Glutamatergic neuron (in vitro differentiated cells): Measurements from ENCODE around the gene QSOX1. TPM values are rescaled to one million over a fixed set of nuclear protein-coding genes. Genes with fewer than 3 reads are reported as not detected.

ENCODE experiments used
- DNase-seq: peaks from one replicate; pipeline ENCODE4 v3.0.0; 2022
- H3K27ac Mint-ChIP-seq: one replicate; pipeline ENCODE4 v1.8.0; 2020; ENCODE audit warnings: mild to moderate bottlenecking, mixed read lengths, inconsistent platforms; ENCODE audit not compliant: unreplicated experiment
- H3K27me3 Mint-ChIP-seq: one replicate; pipeline ENCODE4 v1.8.0; 2020; ENCODE audit warnings: mild to moderate bottlenecking, moderate library complexity, mixed read lengths, inconsistent platforms; ENCODE audit not compliant: unreplicated experiment
- H3K36me3 Mint-ChIP-seq: one replicate; pipeline ENCODE4 v1.8.0; 2020; ENCODE audit warnings: mild to moderate bottlenecking, mixed read lengths, inconsistent platforms; ENCODE audit not compliant: unreplicated experiment
- H3K4me1 Mint-ChIP-seq: one replicate; pipeline ENCODE4 v1.8.0; 2020; ENCODE audit warnings: mild to moderate bottlenecking, low read depth, mixed read lengths, inconsistent platforms; ENCODE audit not compliant: unreplicated experiment
- H3K4me3 Mint-ChIP-seq: one replicate; pipeline ENCODE4 v1.8.0; 2020; ENCODE audit warnings: mild to moderate bottlenecking, mixed read lengths, inconsistent platforms; ENCODE audit not compliant: unreplicated experiment
- H3K9me3 Mint-ChIP-seq: one replicate; pipeline ENCODE4 v1.8.0; 2020; ENCODE audit warnings: mild to moderate bottlenecking, moderate library complexity, mixed read lengths, inconsistent platforms; ENCODE audit not compliant: unreplicated experiment
- total RNA-seq: library from RNA; stranded (reverse); fragmentation: NEBNext Ultra II Directional; extraction: Animal tissue kit (Norgen Biotek cat#: 25700); gene quantifications from one replicate; pipeline ENCODE4 v1.2.1, GENCODE V29; 2021; ENCODE audit not compliant: unreplicated experiment
- TF ChIP-seq, protein P1 (sequence below): fragments of 200-600 bp; sonication (generic); IDR thresholded peaks from one replicate; pipeline ENCODE4 v1.5.0; 2021; ENCODE audit not compliant: partially characterized antibody, unreplicated experiment

QSOX1 gene
- total RNA-seq, 1 donor from 2014 or later, result 46.1 TPM

DNA sequence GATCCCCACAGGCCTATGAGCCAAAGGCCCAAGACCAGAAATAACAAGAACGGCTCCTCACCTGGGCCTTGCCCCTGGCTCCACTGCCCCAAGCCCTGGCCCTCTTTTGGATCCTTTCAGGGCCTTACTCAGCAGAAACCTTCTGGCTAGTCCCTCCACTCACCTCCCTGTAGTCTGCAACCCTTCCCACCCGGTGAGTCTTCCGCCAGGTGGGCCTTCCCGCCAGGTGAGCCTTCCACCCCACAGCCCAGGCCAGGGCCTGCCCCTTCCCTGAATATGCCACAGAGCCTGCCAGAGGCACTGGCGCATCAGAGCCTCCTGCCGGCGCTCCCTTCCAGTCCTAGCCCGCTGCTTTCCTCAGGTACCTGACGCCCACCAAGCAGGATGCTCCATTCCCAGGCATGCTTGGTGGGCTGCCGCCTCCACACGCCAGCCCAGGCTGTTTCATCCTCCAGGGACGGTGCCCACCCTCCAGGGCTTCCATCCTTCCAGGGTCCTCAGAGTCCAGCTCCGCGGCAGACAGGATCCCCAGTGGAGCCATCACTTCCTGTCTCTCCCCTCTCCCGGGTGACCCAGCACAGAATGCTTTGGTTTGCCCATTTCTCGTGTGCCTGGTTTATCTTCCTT, 96.3 kb downstream of the QSOX1 start:
- Mint-ChIP-seq H3K27me3 (peaks cover 11% of the 10 kb centered on the region), H3K36me3 (no peaks in the 10 kb centered on the region), H3K4me3 (no peak overlapping the region), H3K4me1 (peaks cover 49% of the 10 kb centered on the region), H3K9me3 (peaks cover 8% of the 10 kb centered on the region), H3K27ac (no peak overlapping the region)
- no peak for DNase-seq
- TF ChIP-seq, protein P1, sequence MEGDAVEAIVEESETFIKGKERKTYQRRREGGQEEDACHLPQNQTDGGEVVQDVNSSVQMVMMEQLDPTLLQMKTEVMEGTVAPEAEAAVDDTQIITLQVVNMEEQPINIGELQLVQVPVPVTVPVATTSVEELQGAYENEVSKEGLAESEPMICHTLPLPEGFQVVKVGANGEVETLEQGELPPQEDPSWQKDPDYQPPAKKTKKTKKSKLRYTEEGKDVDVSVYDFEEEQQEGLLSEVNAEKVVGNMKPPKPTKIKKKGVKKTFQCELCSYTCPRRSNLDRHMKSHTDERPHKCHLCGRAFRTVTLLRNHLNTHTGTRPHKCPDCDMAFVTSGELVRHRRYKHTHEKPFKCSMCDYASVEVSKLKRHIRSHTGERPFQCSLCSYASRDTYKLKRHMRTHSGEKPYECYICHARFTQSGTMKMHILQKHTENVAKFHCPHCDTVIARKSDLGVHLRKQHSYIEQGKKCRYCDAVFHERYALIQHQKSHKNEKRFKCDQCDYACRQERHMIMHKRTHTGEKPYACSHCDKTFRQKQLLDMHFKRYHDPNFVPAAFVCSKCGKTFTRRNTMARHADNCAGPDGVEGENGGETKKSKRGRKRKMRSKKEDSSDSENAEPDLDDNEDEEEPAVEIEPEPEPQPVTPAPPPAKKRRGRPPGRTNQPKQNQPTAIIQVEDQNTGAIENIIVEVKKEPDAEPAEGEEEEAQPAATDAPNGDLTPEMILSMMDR, result no peak

DNA sequence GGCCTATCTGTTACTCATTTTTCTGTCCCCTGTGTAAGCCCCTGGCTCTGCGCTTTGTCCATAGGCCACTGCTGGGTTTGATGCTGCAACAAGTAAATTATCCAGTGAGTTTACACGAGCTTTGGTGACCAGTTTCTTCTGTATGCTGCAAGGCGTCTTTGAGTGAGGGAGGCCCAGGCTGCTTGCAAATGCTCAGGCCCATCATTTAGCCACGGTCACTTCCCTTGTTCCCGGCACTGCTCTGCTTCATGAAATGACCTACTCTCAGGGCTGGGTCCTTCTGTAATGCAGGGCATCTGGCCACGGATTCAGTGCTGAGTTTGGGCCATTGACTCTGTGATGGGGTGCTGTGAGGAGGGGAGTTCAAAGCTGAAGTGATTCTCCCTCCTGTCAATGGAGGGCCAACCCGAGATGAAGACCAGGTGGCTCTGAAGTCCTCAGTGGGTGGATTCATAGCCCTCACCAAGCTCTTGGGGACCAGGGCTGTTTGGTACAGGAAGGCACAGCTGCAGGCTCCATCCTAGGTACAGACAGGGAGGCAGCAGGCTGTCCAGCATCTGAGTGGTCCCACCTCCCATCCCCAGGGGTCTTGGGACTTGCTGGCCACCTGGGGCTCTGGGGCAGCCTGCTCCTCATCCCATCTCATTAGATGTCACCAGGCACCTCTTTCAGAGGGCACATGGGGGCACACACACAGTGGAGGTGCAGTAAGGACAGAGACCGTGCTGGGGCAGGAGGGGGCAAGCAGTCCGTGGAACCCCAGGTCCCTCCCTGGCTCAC, 97.0 kb downstream of the QSOX1 start:
- peaks cover 11% of the 10 kb centered on the region for H3K27me3 Mint-ChIP-seq
- H3K4me3 Mint-ChIP-seq, result no peak overlapping the region
- peaks cover 56% of the 10 kb centered on the region for H3K4me1 Mint-ChIP-seq
- H3K9me3 Mint-ChIP-seq, result peaks cover 8% of the 10 kb centered on the region
- TF ChIP-seq, protein P1, result no peak
- H3K27ac Mint-ChIP-seq, result no peak overlapping the region
- H3K36me3 Mint-ChIP-seq, result no peaks in the 10 kb centered on the region
- no peak for DNase-seq

- Mint-ChIP-seq H3K36me3 (no peaks in the 10 kb centered on the region), H3K4me3 (no peak overlapping the region), H3K27me3 (peaks cover 11% of the 10 kb centered on the region), H3K27ac (no peak overlapping the region), H3K4me1 (peaks cover 49% of the 10 kb centered on the region), H3K9me3 (peaks cover 6% of the 10 kb centered on the region)
- TF ChIP-seq, protein P1, result peak; percentile 85
- DNase-seq, result peak; percentile 88
These were observed 98.2 kb downstream of the QSOX1 start for GRCh38 chr1:180252638-180253536.

Other genes with a start within 250 kb of the QSOX1 start
- 36.6 TPM for gene CEP350, start 200.1 kb upstream of the QSOX1 start, total RNA-seq
- gene LHX4, start 75.4 kb downstream of the QSOX1 start, total RNA-seq, result 2.1 TPM